Neuron (in vitro differentiated cells): Measurements from ENCODE around the gene SPIC.

Experiments
- H2AFZ ChIP-seq: one replicate; pipeline ENCODE4 v1.6.1; 2013; ENCODE audit warnings: low read depth, mild to moderate bottlenecking, inconsistent platforms, low read length, moderate library complexity
- H3K27me3 ChIP-seq: one replicate; pipeline ENCODE4 v1.6.1; 2013; ENCODE audit warnings: low read length; ENCODE audit not compliant: insufficient read depth
- H3K36me3 ChIP-seq: one replicate; pipeline ENCODE4 v1.6.1; 2013; ENCODE audit warnings: low read length; ENCODE audit not compliant: insufficient read depth
- H3K4me1 ChIP-seq: one replicate; pipeline ENCODE4 v1.6.1; 2013; ENCODE audit warnings: low read length; ENCODE audit not compliant: insufficient read depth
- H3K4me3 ChIP-seq: 2 replicates; pipeline ENCODE4 v1.5.1; 2013; ENCODE audit warnings: mild to moderate bottlenecking, low read length, moderate library complexity
- H3K9me3 ChIP-seq: one replicate; pipeline ENCODE4 v1.6.1; 2013; ENCODE audit warnings: low read length

SPIC gene

DNA sequence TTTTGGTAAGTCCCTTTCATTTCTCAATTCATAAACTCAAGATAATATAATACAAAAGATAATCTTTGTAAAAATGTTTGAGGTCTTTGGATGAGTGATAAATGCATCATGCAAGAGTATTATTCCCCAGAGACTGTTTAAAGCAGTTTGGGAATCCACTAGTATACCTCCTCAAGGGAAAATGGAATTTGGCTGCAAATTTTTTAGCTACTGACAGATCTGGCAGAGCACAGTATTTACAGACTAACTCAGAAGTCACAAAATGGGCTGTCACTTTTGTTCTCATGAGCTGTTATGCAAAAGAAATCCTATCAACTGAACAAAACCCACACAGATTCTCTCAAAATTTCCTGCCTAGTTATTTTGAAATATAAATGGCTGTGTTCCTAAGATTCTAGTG is 9.9 kb downstream of the SPIC start:
- no peaks in the 10 kb centered on the region for H3K27me3 ChIP-seq
- no peak overlapping the region for H3K4me3 ChIP-seq
- no peaks in the 10 kb centered on the region for H3K9me3 ChIP-seq
- no peak overlapping the region for H2AFZ ChIP-seq
- no peaks in the 10 kb centered on the region for H3K4me1 ChIP-seq
- no peaks in the 10 kb centered on the region for H3K36me3 ChIP-seq

- Histone ChIP-seq H3K36me3 (no peaks in the 10 kb centered on the region), H3K27me3 (no peaks in the 10 kb centered on the region), H3K4me1 (no peaks in the 10 kb centered on the region), H3K9me3 (no peaks in the 10 kb centered on the region), H3K4me3 (no peak overlapping the region), H2AFZ (no peak overlapping the region)
These were observed 13.3 kb downstream of the SPIC start for GRCh38 chr12:101488469-101488868.

DNA sequence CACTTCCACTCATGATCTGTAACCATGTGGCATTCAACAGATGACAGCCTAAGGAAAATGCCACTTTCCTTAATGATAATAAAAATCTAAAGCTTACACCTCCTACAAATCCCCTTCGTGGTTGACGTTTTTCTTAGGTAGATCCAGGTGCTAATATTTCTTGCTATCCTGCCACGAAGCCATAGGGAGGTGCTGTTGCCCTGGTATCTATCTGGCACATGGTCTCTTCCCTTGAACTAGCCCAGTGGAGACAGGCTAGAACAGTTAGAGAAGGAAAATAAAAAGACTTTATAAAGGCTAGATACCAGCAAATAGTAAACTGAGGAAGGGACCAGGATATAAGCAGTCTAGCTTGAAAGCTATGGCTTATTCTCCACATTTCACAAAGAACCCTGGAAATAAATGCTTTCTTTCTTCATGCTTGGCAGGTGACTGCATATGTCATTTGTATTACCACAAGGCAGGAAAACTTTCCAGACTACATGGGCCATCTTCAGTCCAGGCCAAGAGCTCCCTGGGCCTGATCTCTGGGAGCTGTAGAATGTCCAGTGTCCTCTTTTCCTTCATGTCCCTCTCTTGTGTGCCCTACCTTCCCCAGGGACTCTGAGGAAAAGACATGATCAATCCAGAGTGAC is 15.3 kb downstream of the SPIC start:
- H3K36me3 ChIP-seq, result no peaks in the 10 kb centered on the region
- no peak overlapping the region for H2AFZ ChIP-seq
- no peak overlapping the region for H3K4me3 ChIP-seq
- H3K27me3 ChIP-seq, result no peaks in the 10 kb centered on the region
- no peaks in the 10 kb centered on the region for H3K4me1 ChIP-seq
- no peaks in the 10 kb centered on the region for H3K9me3 ChIP-seq

DNA sequence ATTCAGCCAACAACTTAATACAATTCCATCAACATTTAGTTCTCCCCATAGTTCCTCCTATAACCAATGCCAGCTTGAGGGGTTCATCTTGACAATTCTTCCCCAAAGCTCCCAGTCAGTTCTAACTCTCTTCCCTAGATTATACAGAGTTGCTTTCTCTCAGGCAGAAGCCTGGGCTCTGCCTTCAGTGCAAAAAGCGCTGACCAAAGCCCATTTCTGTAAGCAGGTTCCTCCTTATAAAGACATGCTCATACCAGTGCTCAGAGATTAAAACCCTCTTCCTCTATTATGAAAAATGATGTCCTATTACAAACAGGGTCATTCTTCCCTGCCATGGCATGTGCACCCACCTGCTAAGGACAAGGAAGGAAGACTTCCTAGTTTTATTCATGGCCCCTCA is 16.2 kb downstream of the SPIC start:
- Histone ChIP-seq H3K4me3 (no peak overlapping the region), H2AFZ (no peak overlapping the region), H3K4me1 (no peaks in the 10 kb centered on the region), H3K36me3 (no peaks in the 10 kb centered on the region), H3K9me3 (no peaks in the 10 kb centered on the region), H3K27me3 (no peaks in the 10 kb centered on the region)

DNA sequence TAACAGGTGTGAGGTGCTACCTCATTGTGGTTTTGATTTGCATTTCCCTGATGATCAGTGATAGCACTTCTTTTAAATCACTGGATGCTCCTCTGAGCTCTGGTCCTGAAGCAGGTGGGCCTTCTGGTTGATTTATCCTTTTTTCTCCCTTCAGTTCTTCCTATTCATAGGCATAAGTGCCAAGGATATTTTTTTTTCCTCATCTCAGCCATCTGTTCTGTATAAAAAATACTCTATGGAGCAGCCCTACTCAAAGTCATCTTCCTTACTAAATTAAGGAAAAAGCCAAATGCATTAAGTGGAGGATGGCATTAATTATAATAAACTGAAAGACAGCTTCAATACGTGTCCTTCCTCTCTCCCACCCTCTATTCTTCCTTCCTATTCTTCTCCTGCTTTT is 18.4 kb downstream of the SPIC start:
- Histone ChIP-seq H3K4me1 (no peaks in the 10 kb centered on the region), H3K4me3 (no peak overlapping the region), H3K36me3 (no peaks in the 10 kb centered on the region), H3K27me3 (no peaks in the 10 kb centered on the region), H3K9me3 (no peaks in the 10 kb centered on the region), H2AFZ (no peak overlapping the region)

DNA sequence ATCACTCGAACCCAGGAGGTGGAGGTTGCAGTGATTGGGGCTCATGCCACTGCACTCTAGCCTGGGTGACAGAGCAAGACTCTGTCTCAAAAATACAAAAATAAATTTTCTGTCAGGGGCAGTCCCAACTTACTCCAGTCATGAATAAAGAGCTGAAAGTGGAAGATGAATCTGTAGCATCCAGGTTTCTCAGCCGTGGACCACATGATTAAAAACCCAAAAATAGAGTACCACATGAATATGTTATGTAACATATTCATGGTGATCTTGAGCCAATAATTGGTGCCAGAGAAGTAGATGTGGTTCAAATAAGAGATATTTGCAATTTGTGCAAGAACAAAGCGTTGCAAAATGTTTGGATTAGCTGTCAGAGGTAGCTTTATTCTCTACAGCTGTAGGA is 23.1 kb downstream of the SPIC start:
- Histone ChIP-seq H3K4me3 (no peak overlapping the region), H3K27me3 (no peaks in the 10 kb centered on the region), H2AFZ (no peak overlapping the region), H3K36me3 (no peaks in the 10 kb centered on the region), H3K4me1 (no peaks in the 10 kb centered on the region), H3K9me3 (no peaks in the 10 kb centered on the region)

DNA sequence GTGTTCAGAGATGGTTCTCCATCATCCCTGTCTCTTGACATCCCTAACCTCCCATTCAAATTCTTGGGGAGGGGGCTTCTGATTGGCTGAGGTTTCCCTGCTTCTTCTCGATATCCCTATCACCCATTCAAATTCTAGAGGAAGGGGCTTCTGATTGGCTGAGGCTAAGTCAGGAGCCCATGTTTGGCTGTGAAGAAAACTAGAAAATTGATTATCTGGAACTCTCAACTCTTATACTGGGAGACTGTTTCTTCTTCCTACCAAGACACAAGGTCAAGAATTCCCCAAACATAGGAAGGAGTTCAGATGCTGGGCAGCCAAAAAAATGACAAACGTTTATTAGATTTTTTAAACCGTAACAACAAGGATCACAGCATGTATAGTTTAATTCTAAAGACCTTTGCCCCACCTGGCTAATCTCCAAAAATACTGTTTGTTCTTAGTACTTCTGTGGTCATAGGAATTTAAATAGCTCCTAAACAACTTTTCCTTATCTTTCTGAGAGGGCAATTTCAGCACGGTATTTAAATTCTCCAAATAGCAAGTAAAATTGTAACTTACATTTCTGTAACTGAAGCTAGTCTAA is 26.4 kb downstream of the SPIC start:
- Histone ChIP-seq H2AFZ (no peak overlapping the region), H3K9me3 (no peaks in the 10 kb centered on the region)

DNA sequence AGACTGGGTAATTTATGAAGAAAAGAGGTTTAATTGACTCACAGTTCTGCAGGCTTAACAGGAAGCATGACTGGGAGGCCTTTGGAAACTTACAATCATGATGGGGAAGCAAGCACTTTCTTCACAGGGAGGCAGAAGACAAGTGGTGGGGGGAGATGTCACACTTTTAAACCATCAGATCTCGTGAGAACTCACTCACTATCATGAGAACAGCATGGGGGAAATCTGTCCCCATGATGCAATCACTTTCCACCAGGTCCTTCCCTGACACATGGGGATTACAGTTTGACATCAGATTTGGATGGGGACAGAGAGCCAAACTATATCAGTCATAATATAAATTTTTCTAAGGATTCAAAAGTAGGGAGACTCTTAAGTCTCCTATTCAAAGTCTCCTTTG is 46.0 kb downstream of the SPIC start:
- Histone ChIP-seq H3K9me3 (no peaks in the 10 kb centered on the region), H3K36me3 (no peaks in the 10 kb centered on the region), H3K4me3 (no peak overlapping the region), H3K27me3 (no peaks in the 10 kb centered on the region), H3K4me1 (no peaks in the 10 kb centered on the region), H2AFZ (no peak overlapping the region)

More for the DNA sequence above, 26.4 kb downstream of the SPIC start:
- no peak overlapping the region for H3K4me3 ChIP-seq
- no peaks in the 10 kb centered on the region for H3K27me3 ChIP-seq
- H3K4me1 ChIP-seq, result no peaks in the 10 kb centered on the region
- no peaks in the 10 kb centered on the region for H3K36me3 ChIP-seq

- no peaks in the 10 kb centered on the region for H3K27me3 ChIP-seq
- no peak overlapping the region for H3K4me3 ChIP-seq
- no peak overlapping the region for H2AFZ ChIP-seq
- H3K9me3 ChIP-seq, result no peaks in the 10 kb centered on the region
- H3K36me3 ChIP-seq, result no peaks in the 10 kb centered on the region
- H3K4me1 ChIP-seq, result no peaks in the 10 kb centered on the region
These were observed 52.5 kb downstream of the SPIC start for GRCh38 chr12:101527682-101528081.

DNA sequence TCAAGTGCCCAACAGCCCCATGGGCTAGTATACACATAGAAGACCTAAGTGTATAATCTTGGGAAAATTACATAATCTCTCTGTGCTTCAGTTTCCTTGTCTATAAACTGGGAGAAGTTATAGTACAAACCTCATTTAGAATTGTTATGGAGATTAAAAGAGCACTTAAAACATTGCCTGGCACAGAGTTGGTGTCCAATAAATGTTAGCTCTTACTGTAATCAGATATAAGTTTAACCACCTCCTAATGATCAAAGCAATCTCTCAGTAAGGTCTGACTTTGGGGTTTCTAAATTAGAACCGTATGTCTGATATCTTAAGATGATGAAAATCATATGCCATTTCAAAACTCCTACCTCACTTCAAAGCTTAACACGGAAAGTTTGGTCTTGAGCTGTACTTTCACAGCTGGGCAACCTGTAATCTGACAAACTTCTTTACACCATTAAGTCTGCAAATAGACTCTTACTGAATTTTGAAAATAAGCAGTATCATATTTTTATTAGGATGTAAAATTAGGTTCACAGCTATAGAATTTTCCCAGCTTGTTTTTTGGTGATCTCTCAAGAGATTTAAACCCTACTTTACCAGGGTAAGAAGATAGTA is 61.0 kb downstream of the SPIC start:
- Histone ChIP-seq H3K36me3 (no peaks in the 10 kb centered on the region), H3K4me1 (no peaks in the 10 kb centered on the region), H3K4me3 (no peak overlapping the region), H3K9me3 (no peaks in the 10 kb centered on the region), H2AFZ (no peak overlapping the region), H3K27me3 (no peaks in the 10 kb centered on the region)
